Measurements from ENCODE around the gene GUCY1A2. TPM values are rescaled to one million over a fixed set of nuclear protein-coding genes. Genes with fewer than 3 reads are reported as not detected.

GUCY1A2 gene
- total RNA-seq, 1 experiment from 2014 or later, result not detected

- Histone ChIP-seq H3K36me3 (ENCODE audit: control insufficient read depth, insufficient read depth, low read length) (no peaks in the 10 kb centered on the region), H3K4me3 (ENCODE audit: low read depth, low read length) (no peak overlapping the region), H3K9me3 (no peaks in the 10 kb centered on the region), H3K27me3 (replicated peaks; ENCODE audit: control insufficient read depth, insufficient read depth, low read length) (no peaks in the 10 kb centered on the region), H3K4me1 (no peaks in the 10 kb centered on the region)
- no peaks in the 10 kb centered on the region for H3K36me3 Mint-ChIP-seq (ENCODE audit: insufficient read depth, unreplicated experiment)
- peaks cover 6% of the 10 kb centered on the region for H3K4me1 Mint-ChIP-seq (ENCODE audit: low read depth, unreplicated experiment)
- POLR2A ChIA-PET, result no interaction called here
- H3K27ac Mint-ChIP-seq (ENCODE audit: unreplicated experiment), result no peak overlapping the region
- no peak overlapping the region for H3K4me3 Mint-ChIP-seq (ENCODE audit: unreplicated experiment)
- CTCF ChIA-PET, result no interaction called here
- peaks cover 3% of the 10 kb centered on the region for H3K27me3 Mint-ChIP-seq (ENCODE audit: insufficient read depth, unreplicated experiment)
- no peak for TF ChIP-seq CTCF (IDR thresholded peaks at IDR 0.05; ENCODE audit: insufficient read depth in 1 of 2, low read depth in 1 of 2, low read length in 1 of 2, severe bottlenecking in 1 of 2, unreplicated experiment in 1 of 2)
- intact Hi-C loops (cut with micrococcal nuclease; ENCODE audit: unreplicated experiment), result no loop called here
- BruUV-seq (replicated peaks), result no TSS peak
- DNase-seq, result peak in 1 of 2 experiments; percentile 40
- no peaks in the 10 kb centered on the region for H3K9me3 Mint-ChIP-seq (ENCODE audit: unreplicated experiment)
Observed at GRCh38 chr11:106957030-106957482, 61.2 kb downstream of the GUCY1A2 start.

DNA sequence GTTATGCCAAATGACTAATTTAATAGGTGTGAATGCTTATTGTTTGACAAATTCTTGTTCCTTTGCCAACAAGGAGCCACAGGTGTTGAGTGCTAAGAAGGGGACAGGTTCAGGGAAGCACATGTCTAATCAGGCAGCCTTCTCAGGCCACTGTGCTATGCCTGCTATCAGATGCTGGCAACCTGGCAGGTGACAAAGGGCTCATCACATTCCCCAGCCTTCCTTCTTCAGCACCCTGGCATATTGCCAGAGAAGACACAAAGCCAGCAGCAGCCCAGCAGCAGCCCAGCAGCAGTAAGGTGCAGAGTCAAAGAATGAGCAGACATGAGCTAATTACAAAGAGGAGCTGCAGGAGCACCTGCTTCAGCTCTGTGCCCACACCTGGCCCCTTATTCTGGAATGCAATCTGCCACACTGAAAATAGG lies 68.2 kb downstream of the GUCY1A2 start:
- Mint-ChIP-seq H3K27ac (ENCODE audit: unreplicated experiment) (no peak overlapping the region), H3K36me3 (ENCODE audit: insufficient read depth, unreplicated experiment) (no peaks in the 10 kb centered on the region), H3K9me3 (ENCODE audit: unreplicated experiment) (no peaks in the 10 kb centered on the region), H3K4me1 (ENCODE audit: low read depth, unreplicated experiment) (no peaks in the 10 kb centered on the region), H3K27me3 (ENCODE audit: insufficient read depth, unreplicated experiment) (peaks cover 3% of the 10 kb centered on the region), H3K4me3 (ENCODE audit: unreplicated experiment) (no peak overlapping the region)
- TF ChIP-seq CTCF (IDR thresholded peaks at IDR 0.05; ENCODE audit: insufficient read depth in 1 of 2, low read depth in 1 of 2, low read length in 1 of 2, severe bottlenecking in 1 of 2, unreplicated experiment in 1 of 2), result no peak
- H3K4me3 ChIP-seq (ENCODE audit: low read depth, low read length), result no peak overlapping the region
- intact Hi-C loops (cut with micrococcal nuclease; ENCODE audit: unreplicated experiment), result no loop called here
- no peaks in the 10 kb centered on the region for H3K4me1 ChIP-seq
- BruUV-seq (replicated peaks), result no TSS peak
- ChIA-PET POLR2A (no interaction called here), CTCF (no interaction called here)
- no peaks in the 10 kb centered on the region for H3K27me3 ChIP-seq (replicated peaks; ENCODE audit: control insufficient read depth, insufficient read depth, low read length)
- no peak for DNase-seq
- H3K36me3 ChIP-seq (ENCODE audit: control insufficient read depth, insufficient read depth, low read length), result no peaks in the 10 kb centered on the region
- H3K9me3 ChIP-seq, result 0 out of 2 replicates have a peak, but pooled peaks cover 5% of the 10 kb centered on the region

DNA sequence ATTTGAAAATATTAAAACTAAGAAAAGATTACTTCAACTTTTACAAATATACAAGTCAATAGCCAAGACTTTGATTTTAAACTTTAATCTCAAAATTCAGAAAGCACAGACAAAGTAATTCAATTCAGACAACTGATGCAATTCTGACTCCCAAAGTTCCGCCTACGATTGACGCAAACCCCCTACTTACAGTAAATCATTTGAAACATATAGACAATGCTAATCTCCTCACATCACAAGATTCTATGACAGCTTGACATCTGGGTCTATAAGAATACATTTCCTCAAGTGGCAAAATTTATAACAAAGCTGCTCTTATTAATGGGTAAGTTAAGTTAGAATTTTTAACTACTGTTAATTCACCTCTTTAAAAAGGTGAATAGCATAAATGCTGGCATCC lies 75.2 kb downstream of the GUCY1A2 start:
- no TSS peak for BruUV-seq (replicated peaks)
- no peaks in the 10 kb centered on the region for H3K36me3 ChIP-seq (ENCODE audit: control insufficient read depth, insufficient read depth, low read length)
- Mint-ChIP-seq H3K9me3 (ENCODE audit: unreplicated experiment) (no peaks in the 10 kb centered on the region), H3K27ac (ENCODE audit: unreplicated experiment) (no peak overlapping the region), H3K4me1 (ENCODE audit: low read depth, unreplicated experiment) (no peaks in the 10 kb centered on the region), H3K36me3 (ENCODE audit: insufficient read depth, unreplicated experiment) (no peaks in the 10 kb centered on the region), H3K4me3 (ENCODE audit: unreplicated experiment) (no peak overlapping the region), H3K27me3 (ENCODE audit: insufficient read depth, unreplicated experiment) (no peaks in the 10 kb centered on the region)
- intact Hi-C loops (cut with micrococcal nuclease; ENCODE audit: unreplicated experiment), result no loop called here
- no peak overlapping the region for H3K4me3 ChIP-seq (ENCODE audit: low read depth, low read length)
- TF ChIP-seq CTCF (IDR thresholded peaks at IDR 0.05; ENCODE audit: insufficient read depth in 1 of 2, low read depth in 1 of 2, low read length in 1 of 2, severe bottlenecking in 1 of 2, unreplicated experiment in 1 of 2), result no peak
- H3K9me3 ChIP-seq, result 0 out of 2 replicates have a peak, but pooled peaks cover 5% of the 10 kb centered on the region
- CTCF ChIA-PET, result no interaction called here
- no peaks in the 10 kb centered on the region for H3K27me3 ChIP-seq (replicated peaks; ENCODE audit: control insufficient read depth, insufficient read depth, low read length)
- POLR2A ChIA-PET, result no interaction called here
- H3K4me1 ChIP-seq, result no peaks in the 10 kb centered on the region
- DNase-seq, result no peak
